ENCODE data around the gene EARS2.
"Not testable (repeated sequence)": the region's sequence is repeated elsewhere in the genome, so short reads cannot be mapped to it uniquely, and the experiment has no call there.

Gene EARS2

DNA sequence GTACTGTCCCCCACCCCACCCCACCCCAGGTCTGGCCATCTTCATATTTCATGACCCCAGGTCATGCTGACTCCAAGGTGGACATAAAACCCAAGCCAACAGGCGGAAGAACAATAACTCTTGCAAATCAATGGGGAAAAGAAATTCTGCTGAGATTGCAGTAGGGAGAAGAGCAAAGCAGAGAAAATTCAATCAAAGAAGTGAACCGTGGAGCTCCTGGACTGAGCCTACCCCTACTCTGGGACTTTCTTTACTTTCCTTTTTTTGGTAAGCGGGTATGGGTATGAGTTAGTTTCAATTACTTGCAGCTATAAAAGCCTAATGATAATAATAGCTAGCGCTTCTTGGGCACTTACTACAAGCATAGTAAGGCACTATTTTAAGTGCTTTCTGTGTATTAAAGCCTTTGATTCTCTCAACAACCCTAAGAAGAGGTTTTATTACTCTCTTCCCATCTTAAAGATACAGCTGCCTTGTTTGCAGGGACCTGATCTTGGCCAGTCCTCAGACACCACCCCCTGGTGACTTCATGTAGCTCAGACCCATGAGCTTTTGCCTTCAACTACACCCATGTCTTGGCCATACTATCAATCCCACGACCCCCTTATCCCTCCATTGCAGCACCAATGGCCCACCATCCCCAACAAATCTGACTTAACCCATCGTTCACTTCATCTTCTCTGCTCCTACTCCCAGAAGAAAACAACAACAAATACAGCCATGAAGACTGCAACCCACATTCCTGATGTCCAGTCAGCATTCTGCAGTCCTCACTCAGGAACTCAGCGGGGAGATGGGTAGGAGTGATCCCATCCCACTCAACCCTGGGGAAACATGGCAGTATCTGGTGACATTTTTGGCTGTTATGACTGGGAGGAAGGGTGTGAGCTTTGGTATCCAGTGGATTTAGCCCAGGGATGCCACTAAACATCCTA lies 51.2 kb downstream of the EARS2 start:
- no peak for DNase-seq (ENCODE audit: low read depth in 2 of 2)

DNA sequence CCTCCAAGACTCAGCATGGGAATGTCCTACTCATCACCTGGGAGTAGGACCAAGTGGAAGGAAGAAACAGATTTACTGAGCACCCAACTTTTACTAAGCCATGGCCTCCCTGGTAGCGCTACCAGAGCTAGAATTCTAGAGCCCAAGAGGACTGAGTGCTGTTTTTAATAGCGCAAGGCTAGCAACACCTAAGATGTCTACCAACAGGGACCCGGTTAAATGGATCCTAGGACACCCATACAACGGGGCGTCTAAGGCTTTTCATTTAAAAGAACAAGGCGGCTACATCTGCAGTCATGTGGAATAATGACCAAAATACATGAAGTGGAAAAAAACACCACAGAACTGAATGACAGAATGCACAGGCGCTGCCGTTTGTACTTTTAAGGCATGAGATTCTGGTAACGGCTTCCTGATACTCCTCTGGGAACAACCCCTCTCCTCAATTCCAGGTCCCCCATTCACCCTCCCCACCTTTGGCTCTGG lies 51.9 kb downstream of the EARS2 start:
- no peak for DNase-seq (ENCODE audit: low read depth in 2 of 2)

DNA sequence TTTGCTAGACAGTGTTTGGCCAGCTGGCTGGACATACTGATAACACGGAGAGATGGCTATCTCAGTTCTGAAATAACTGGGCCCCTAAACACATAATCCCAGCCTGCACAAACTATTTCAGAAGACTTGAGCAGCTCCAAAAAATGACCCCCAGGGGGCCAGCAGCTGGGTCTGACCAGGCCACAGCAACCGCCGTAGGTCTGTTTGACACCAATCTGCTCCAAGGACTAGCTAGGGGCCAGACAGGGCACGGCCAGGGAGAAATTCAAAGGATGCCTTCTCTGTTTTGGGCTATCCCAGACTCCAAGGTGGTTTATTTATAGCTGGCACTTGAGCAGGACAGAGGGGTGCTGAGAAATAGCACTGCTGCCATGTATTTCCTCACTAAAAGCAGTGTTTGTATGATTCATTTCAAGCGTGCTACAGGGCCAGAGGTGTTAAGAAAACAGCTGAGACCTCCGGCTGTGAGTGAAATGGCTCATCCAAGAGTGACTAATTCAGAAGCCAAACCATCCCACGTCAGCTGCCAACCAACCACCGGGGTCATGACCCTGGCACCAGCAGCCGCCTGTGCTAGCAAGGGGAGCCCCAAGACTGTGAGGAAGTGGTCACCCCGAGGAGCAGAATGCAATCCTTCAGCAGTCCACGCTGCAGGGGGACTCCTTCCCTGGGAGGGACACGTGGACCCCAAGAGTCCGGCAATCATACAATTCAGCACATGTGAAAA lies 52.5 kb downstream of the EARS2 start:
- peak; percentile 77 to 79 for DNase-seq (ENCODE audit: low read depth in 2 of 2)

DNA sequence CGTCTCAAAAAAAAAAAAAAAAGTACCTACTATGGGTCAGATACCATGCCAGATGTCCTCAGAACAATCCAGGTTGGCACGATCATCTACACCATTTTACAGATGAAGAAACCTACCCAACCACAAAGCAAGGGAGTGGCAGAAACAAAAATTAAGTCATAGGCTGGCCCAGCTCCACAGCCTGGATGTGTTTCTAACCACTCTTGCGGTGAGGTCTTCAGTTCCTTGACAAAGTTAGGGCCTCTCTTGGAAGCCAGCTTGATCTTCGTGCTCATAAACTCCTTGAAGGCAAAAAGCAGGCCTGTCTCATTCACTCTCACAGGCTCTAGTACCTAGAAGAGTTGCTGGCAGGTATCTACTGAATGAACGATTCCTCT lies 53.1 kb downstream of the EARS2 start:
- no peak for DNase-seq (ENCODE audit: low read depth in 2 of 2)

DNA sequence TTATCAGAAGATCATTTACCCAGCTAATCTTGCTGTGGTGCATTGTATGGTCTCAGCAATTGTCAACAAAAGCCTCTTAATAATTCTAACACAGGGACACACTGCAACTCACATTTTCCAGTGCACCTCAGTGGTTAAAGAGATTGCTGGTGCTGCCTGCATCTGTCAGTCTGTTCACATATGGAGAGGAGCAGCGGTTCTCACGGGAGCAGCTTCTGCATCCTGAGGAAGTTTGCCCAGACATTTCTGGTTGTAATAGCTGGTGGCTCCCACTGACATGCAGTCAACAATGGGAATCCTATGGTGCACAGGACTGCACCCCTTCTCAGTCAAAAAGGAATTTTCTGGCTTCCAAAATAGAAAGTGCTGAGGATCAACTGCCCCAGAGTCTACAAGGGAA lies 54.7 kb downstream of the EARS2 start:
- no peak for DNase-seq (ENCODE audit: low read depth in 2 of 2)

DNA sequence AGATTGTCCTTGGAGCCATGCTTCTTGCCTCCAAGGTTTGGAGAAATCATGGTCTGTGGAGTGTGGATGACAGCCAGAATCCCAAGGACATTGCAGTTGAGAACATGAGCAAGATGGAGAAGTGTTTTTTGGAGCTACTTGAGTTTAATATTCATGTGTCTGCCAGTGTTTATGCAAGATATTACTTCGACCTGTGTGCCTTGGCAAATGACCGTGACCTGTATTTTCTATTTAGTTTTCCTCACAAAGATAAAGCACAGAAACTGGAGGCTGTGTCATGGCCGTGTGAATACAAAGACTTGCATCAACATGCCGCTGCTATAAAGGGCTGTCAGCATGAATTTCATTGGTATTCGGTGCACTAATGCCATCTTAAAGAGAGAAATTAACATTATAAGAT lies 55.9 kb downstream of the EARS2 start:
- no peak for DNase-seq (ENCODE audit: low read depth in 2 of 2)

DNA sequence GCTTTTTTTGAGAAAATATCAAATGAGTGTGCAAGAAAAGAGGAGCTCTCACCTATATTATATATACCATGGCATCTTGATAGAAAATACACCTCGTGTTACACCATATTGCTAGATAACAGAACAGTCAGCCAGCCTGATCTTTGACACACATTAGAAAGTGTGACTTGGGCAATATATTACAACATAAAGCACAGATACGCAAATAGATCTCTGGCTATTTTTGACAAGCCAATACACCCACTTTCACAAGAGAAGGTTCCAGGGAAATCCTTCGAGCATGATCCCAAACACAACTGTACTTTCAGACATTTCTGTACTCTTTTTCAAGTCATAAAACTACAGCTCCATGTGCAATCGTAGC lies 56.3 kb downstream of the EARS2 start:
- DNase-seq (ENCODE audit: low read depth in 2 of 2) = no peak

DNA sequence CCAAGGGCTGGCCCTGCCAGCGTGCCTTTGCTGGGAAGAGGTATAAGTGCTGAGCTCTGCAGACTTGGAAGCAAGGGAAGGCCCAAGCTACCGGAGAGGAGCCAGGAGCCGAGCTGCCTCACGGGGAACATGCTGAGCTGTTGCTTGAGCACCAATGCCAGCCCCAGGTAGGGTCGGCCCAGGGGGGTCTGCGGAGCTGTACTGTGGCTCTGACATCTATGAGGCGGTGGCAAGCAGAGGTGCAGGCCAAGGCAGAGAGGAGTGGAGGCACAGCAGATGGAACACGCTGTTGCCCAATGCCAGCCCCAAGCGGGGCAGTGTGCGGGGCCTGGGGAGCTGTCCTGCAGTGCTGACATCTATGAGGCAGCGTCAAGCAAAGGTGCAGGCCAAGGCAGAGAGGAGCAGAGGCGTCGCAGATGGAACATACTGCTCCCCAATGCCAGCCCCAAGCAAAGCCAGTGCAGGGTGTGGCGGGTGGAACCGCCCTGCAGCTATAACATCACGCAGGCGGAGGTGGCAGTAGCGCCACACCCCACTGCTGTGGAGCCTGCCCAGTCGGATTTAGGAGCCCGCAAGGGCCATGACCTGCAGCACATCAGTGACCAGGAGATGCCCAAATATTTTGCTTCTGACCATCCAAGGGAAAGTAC lies 56.8 kb downstream of the EARS2 start:
- no peak for DNase-seq (ENCODE audit: low read depth in 2 of 2)

DNA sequence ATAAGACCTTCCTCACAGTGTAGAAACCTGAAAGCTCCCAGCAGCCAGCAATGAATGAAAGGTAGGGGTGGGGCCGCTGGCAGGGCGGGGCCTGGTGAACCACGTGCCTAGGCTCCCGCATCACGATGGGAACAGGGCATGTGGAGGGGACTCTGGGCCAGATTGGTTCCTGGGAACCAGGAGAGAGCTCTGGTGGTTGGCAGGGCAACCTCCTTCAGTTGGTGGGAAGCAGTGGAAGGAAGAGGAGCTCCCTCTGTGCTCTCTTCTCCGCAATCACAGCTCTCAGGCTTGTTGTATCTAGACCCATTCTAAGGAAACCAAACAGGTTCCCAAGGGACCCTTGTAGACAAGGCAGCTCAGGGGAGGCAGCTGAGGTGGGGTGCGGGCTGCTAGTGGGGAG lies 57.3 kb downstream of the EARS2 start:
- no peak for DNase-seq (ENCODE audit: low read depth in 2 of 2)

DNA sequence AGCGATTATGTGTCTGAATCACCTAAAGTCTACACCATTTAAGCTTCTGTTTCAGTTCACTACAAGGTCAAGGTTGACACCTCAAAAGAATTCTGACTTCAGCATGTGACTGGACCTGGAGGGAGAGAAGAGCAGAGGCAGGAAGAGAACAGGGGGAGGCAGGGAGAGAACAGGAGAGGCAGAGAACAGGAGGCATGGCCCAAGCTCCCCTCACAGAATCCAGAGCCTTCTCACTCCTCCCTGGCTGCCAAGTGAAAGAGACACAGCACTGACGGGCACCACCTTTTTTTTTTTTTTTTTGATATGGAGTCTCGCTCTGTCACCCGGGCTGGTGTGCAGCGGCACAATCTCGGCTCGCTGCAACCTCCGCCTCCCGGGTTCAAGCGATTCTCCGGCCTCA lies 58.3 kb downstream of the EARS2 start:
- no peak for DNase-seq (ENCODE audit: low read depth in 2 of 2)

DNA sequence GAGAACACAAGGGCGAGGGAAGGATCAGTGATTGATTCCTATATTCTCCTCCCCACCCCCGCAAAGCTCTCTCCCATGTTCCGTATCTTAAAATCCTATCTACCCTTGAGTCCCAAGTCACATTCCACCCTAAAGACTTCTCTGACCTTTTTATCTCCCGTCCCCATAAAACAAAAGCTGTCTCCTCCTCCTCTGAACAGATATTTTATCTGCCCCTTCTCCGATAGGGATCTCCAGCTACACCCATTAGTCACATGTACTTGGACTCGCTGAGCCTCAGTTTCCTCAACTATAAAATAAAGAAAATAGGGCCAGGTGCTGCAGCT lies 59.6 kb downstream of the EARS2 start:
- no peak for DNase-seq (ENCODE audit: low read depth in 2 of 2)

DNA sequence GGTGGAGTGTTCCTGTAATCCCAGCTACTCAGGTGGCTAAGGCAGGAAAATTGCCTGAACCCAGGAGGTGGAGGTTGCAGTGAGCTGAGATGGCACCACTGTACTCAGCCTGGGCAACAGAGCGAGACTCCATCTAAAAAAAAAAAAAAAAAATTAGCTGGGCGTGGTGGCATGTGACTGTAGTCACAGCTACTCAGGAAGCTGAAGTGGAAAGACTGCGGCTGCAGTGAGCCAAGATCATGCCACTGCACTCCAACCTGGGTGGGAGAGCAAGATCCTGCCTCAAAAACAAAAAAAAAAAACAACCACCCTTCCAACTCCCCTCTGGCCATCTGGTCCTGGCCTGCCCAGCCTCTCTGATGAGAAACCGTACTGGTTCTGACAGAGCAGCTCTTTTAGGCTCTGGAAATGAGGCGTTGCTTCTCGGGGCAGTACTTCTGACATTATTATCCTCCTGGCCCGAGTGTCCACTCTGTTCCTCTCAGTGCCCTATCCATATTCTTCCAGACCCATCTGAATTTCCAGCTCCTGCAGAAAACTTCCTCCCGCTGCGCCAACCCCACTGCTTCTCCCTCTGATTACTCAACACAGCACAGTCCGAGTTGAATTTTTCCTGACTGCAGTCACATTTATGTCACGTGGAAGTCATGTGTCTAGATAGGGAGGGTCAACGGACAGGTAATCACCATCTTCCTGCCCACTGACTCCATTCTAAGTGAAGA lies 60.2 kb downstream of the EARS2 start:
- DNase-seq (ENCODE audit: low read depth in 2 of 2) = no peak

DNA sequence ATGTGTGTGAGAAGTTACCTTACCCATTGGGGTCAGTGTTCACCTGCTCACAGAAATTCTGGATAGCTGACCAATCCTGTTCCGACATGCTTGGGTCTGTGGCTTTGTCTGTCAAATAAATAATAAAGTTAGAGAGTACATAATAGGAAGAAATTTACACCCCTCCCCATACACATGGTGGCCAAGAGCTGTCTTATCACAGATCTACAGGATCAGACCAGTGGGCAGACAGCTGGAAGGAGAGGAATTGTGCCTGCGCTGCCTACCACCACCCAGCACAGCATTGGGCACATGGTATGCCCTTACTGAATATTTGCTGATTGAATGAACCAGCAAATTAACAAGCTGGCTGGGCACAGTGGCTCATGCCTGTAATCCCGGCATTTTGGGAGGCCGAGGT lies 61.5 kb downstream of the EARS2 start:
- no peak for DNase-seq (ENCODE audit: low read depth in 2 of 2)

DNA sequence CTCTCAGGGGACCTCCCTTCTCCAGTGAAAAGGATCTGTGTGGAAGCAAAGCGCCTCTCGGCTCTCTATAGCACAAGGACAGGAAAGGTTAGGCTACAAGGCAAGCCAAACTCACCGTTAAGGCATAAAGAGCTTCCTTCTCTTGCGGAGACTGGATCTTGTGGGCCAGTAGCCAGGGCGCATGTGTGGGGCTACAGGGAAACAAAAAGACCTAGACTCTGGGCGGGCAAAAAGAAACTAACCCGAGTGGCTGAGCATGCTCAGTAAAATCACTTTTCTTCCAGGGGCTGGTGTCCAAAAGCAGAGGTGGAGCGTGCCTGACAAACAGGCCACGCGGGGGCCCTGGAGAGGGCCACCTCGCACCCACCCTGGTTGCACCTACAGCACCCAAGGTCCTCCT lies 63.0 kb downstream of the EARS2 start:
- no peak for DNase-seq (ENCODE audit: low read depth in 2 of 2)

DNA sequence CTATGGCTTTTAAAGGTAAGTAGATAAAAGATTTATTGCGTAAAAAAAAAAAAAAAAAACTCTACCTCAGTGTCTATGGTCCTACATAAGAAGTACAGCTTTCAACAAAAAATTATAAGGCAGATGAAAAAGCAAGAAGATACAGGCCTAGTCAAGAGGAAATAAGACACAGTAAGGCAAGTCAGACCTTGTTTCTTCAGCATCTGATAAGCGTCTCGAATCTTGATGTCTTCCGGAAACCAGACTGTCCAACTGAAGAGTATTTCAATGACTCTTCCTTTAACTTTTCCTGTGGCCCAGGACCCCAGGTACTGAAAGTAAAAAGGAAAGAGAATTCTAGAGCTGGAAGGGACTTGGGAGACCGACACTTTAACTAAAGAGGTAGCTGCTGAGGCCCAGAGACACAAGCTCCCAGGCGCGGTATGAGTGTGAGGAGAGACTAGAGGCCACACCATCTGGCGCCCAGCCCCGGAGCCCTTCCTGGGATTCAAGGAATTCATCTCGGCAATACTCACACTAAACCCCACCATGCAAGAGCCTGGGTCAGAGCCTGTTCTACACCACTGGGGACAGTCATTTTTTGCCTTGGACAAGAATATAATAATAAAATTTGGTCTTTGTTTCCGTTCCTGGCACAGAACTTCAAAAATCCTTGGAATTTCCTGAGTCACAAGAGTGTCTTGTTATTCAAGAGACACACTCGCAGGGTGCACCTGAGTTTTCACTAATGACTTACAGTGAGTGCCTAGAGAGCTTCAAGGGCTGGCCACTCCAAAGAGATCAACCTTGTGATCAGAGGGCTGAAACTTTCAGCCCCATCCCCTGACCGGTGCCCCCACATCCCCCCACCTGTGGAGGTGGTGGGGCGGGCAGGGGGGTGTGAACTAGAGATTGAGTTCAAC lies 65.4 kb downstream of the EARS2 start:
- no peak for DNase-seq (ENCODE audit: low read depth in 2 of 2)

DNA sequence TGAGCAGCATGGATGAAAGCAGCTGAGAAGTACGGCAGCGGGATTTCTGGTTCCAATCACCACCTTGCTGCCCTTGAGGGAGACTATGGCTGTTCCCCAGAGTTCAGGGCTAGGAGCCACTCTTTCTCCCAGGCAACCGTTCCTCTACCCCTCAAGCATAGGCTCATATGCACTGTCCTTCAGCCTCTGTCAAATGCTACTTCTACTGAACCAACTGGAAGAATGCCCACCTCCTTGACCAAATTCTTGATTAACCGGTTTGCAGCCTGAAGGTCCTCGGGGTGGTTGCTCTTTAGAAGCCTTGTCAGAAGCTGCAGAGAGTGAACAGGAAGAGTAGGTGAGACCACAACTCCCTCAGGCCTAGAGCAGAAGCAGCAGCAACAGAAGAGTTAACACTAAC lies 70.7 kb downstream of the EARS2 start:
- DNase-seq (ENCODE audit: low read depth in 2 of 2) = no peak

DNA sequence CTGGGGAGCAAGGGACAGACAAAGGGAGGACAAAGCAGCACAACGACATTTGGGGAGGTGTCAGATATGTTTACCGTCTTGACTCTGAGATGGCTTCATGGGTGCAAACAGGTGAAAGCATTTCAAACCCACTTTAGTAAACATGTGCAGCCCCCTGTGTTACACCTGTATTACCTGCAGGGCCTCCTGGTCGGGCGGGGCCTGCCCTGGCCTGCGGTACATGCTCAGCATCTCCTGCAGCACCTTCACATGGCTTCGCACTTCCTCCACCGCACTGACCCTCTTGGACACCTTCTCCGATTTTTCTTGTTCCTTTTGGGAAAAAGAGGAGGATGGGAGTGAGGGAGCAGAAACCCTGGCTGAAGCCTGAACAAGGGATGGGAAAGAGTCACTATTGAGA lies 71.3 kb downstream of the EARS2 start:
- no peak for DNase-seq (ENCODE audit: low read depth in 2 of 2)

DNA sequence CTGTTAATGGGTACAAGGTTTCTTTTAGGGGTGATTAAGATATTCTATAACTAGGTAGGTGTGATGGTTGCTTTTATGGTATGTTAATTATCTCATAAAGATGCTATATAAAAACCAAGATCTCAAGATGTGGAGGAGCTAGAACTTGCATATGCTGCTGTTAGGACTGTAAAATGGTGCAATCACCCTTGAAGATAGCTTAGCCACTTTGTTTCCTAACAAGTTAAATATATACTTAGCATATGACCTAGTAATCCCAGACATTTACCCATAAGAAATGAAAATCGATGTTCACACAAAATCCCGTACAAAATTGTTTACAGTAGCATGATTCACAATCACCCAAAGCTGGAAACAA lies 71.9 kb downstream of the EARS2 start:
- DNase-seq (ENCODE audit: low read depth in 2 of 2) = no peak

DNA sequence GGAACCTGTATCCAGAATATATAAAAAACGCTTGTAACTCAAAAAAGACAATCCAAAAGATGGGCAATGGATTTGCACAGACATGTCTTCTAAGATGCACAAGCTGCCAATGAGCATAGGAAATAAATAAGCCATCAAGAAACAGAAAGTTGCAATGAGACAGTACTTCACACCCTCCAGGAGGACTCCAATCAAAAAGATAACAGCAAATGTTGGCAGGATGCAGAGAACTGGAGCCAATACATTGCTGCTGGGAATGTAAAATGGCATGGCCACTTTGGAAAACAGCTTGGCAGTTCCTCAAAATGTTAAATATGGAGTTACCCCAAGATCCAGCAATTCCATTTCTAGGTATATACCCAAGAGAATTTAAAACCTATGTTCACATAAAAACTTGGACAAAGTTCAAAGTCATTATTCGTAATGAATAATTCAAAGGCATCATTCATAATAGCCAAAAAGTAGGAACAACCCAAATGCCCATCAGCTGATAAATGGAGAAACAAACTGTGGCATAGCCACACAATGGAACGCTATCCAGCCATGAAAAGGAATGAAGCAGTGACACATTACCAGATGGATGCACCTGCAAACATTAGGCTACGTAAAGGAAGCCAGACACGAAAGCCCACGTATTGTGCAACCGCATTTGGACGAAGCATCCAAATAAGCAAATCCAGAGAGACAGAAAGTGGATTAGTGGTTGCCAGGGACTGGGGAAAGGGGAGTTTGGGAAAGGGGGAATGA lies 72.5 kb downstream of the EARS2 start:
- no peak for DNase-seq (ENCODE audit: low read depth in 2 of 2)

DNA sequence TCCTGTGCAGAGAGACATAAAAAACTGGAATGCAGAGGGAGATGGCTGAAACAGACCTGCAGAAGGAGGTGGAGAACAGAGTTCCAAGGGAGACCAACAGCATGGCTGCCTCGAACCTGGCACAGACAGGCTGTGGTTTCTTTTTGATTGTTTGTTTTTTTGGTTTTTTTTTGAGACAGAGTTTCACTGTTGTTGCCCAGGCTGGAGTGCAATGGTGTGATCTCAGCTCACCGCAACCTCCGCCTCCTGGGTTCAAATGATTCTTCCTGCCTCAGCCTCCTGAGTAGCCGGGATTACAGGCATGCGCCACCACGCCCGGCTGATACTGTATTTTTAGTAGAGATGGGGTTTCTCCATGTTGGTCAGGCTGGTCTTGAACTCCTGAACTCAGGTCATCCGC lies 73.7 kb downstream of the EARS2 start:
- not testable (repeated sequence) for DNase-seq (ENCODE audit: low read depth in 2 of 2)
